OCI-LY1 (cell line): Measurements from ENCODE around the gene TMEM126A.
"Not testable (repeated sequence)": the region's sequence is repeated elsewhere in the genome, so short reads cannot be mapped to it uniquely, and the experiment has no call there.

Experiments
- EZH2 ChIP-seq: fragments of 200-600 bp; sonication (generic), shearing (Covaris generic); IDR thresholded peaks from 2 replicates; pipeline ENCODE4 v1.8.0; 2017; ENCODE audit warnings: borderline replicate concordance, mixed run types, mild to moderate bottlenecking, antibody characterized with exemption, low read length, moderate library complexity, mixed read lengths
- TF ChIP-seq, protein P1 (sequence below): fragments of 200-600 bp; sonication (generic), shearing (Covaris generic); IDR thresholded peaks from 2 replicates; pipeline ENCODE4 v1.5.1; 2017; ENCODE audit warnings: mild to moderate bottlenecking, antibody characterized with exemption, low read length, moderate library complexity, mixed read lengths

DNA sequence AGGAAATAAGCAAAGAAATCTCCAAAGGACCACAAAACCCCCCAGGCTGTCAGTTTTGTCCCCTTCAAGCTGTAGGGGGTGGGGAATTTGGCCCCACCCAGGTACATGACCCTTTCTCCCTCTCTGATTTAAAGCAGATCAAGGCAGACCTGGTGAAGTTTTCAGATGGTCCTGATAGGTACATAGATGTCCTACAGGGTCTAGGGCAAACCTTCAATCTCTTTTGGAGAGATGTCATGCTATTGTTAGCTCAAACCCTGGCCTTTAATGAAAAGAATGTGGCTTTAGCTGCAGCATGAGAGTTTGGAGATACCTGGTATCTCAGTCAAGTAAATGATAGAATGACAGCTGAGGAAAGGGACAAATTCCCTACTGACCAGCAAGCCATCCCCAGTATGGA lies 39.1 kb upstream of the TMEM126A start:
- TF ChIP-seq, protein P1, sequence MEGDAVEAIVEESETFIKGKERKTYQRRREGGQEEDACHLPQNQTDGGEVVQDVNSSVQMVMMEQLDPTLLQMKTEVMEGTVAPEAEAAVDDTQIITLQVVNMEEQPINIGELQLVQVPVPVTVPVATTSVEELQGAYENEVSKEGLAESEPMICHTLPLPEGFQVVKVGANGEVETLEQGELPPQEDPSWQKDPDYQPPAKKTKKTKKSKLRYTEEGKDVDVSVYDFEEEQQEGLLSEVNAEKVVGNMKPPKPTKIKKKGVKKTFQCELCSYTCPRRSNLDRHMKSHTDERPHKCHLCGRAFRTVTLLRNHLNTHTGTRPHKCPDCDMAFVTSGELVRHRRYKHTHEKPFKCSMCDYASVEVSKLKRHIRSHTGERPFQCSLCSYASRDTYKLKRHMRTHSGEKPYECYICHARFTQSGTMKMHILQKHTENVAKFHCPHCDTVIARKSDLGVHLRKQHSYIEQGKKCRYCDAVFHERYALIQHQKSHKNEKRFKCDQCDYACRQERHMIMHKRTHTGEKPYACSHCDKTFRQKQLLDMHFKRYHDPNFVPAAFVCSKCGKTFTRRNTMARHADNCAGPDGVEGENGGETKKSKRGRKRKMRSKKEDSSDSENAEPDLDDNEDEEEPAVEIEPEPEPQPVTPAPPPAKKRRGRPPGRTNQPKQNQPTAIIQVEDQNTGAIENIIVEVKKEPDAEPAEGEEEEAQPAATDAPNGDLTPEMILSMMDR = not testable (repeated sequence)
- TF ChIP-seq EZH2 = not testable (repeated sequence)
